CD1c-positive myeloid dendritic cell (primary cell): ENCODE measurements around the gene ANKFY1.
"Not testable (repeated sequence)": the region's sequence is repeated elsewhere in the genome, so short reads cannot be mapped to it uniquely, and the experiment has no call there.

Experiments
- DNase-seq: peaks from one replicate; pipeline ENCODE4 v3.0.0-alpha.2; 2016; ENCODE audit errors: extremely low spot score

ANKFY1 gene

GRCh38 chr17:4215882-4216570 lies 47.8 kb downstream of the ANKFY1 start:
- DNase-seq, result no peak

- DNase-seq, result peak; percentile 89
Measured at GRCh38 chr17:4214157-4214556, 49.6 kb downstream of the ANKFY1 start.

- no peak for DNase-seq
Measured at GRCh38 chr17:4209611-4210010, 54.2 kb downstream of the ANKFY1 start.

GRCh38 chr17:4208238-4208637 lies 55.5 kb downstream of the ANKFY1 start:
- peak; percentile 24 for DNase-seq

GRCh38 chr17:4206962-4207361 lies 56.8 kb downstream of the ANKFY1 start:
- DNase-seq, result peak; percentile 68

- no peak for DNase-seq
Measured at GRCh38 chr17:4205917-4206316, 57.9 kb downstream of the ANKFY1 start.

- DNase-seq, result no peak
Measured at GRCh38 chr17:4204710-4205173, 59.0 kb downstream of the ANKFY1 start.

- DNase-seq, result no peak
Measured at GRCh38 chr17:4204190-4204589, 59.6 kb downstream of the ANKFY1 start.

- no peak for DNase-seq
Measured at GRCh38 chr17:4201226-4201625, 62.6 kb downstream of the ANKFY1 start.

- DNase-seq, result peak; percentile 66
Measured at GRCh38 chr17:4199818-4200402, 63.9 kb downstream of the ANKFY1 start.

GRCh38 chr17:4198995-4199394 lies 64.8 kb downstream of the ANKFY1 start:
- no peak for DNase-seq

- no peak for DNase-seq
Measured at GRCh38 chr17:4195306-4195705, 68.5 kb downstream of the ANKFY1 start.

- DNase-seq, result no peak
Measured at GRCh38 chr17:4194796-4195195, 69.0 kb downstream of the ANKFY1 start.

- not testable (repeated sequence) for DNase-seq
Measured at GRCh38 chr17:4190791-4191190, 73.0 kb downstream of the ANKFY1 start.

GRCh38 chr17:4189280-4189679 lies 74.5 kb downstream of the ANKFY1 start:
- DNase-seq, result no peak

- no peak for DNase-seq
Measured at GRCh38 chr17:4188076-4188475, 75.7 kb downstream of the ANKFY1 start.

- DNase-seq, result no peak
Measured at GRCh38 chr17:4187076-4187475, 76.7 kb downstream of the ANKFY1 start.

GRCh38 chr17:4186357-4186881 lies 77.4 kb downstream of the ANKFY1 start:
- DNase-seq, result no peak

- no peak for DNase-seq
Measured at GRCh38 chr17:4185656-4186055, 78.1 kb downstream of the ANKFY1 start.

- no peak for DNase-seq
Measured at GRCh38 chr17:4184811-4185210, 79.0 kb downstream of the ANKFY1 start.

- DNase-seq, result no peak
Measured at GRCh38 chr17:4182043-4182442, 81.7 kb downstream of the ANKFY1 start.

GRCh38 chr17:4180791-4181190 lies 83.0 kb downstream of the ANKFY1 start:
- no peak for DNase-seq

- no peak for DNase-seq
Measured at GRCh38 chr17:4179071-4179470, 84.7 kb downstream of the ANKFY1 start.
